Skeletal muscle tissue (tissue), 4 donors: Measurements from ENCODE around the gene GLT6D1. TPM values are rescaled to one million over a fixed set of nuclear protein-coding genes. Genes with fewer than 3 reads are reported as not detected.

Experiments used
- H3K27ac ChIP-seq: one replicate; pipeline ENCODE4 v1.7.0; 2013; ENCODE audit warnings: mild to moderate bottlenecking, low read depth, low read length, inconsistent platforms
- H3K27me3 ChIP-seq, 3 donors: one replicate each; pipeline ENCODE4 v1.7.0; 2013; ENCODE audit warnings: low read length in 3 of 3; ENCODE audit not compliant: control insufficient read depth in 3 of 3, insufficient read depth in 3 of 3
- H3K36me3 ChIP-seq, 3 donors: one replicate each; pipeline ENCODE4 v1.7.0; 2013; ENCODE audit warnings: low read length in 3 of 3; ENCODE audit not compliant: control insufficient read depth in 3 of 3, insufficient read depth in 3 of 3
- H3K4me1 ChIP-seq, 3 donors: one replicate each; pipeline ENCODE4 v1.7.0; 2013; ENCODE audit warnings: low read length in 3 of 3, mild to moderate bottlenecking in 3 of 3; ENCODE audit not compliant: control insufficient read depth in 3 of 3, insufficient read depth in 3 of 3
- H3K4me3 ChIP-seq, 3 donors: one replicate each; pipeline ENCODE4 v1.7.0; 2013; ENCODE audit warnings: low read length in 3 of 3
- H3K9ac ChIP-seq, 3 donors: one replicate each; pipeline ENCODE4 v1.7.0; 2013; ENCODE audit warnings: low read length in 3 of 3, mild to moderate bottlenecking in 3 of 3, moderate library complexity in 2 of 3, low read depth in 1 of 3
- H3K9me3 ChIP-seq, 3 donors: one replicate each; pipeline ENCODE4 v1.7.0; 2013; ENCODE audit warnings: low read length in 3 of 3; ENCODE audit not compliant: control insufficient read depth in 3 of 3
- total RNA-seq: library from RNA; depleted of rRNA; stranded (reverse); fragments of >200 nt; gene quantifications from one replicate; pipeline ENCODE4 v1.2.3, GENCODE V29; 2014
- donor health status: Osteomylitis.

Gene GLT6D1
- total RNA-seq, 1 donor from 2014 or later = not detected

DNA sequence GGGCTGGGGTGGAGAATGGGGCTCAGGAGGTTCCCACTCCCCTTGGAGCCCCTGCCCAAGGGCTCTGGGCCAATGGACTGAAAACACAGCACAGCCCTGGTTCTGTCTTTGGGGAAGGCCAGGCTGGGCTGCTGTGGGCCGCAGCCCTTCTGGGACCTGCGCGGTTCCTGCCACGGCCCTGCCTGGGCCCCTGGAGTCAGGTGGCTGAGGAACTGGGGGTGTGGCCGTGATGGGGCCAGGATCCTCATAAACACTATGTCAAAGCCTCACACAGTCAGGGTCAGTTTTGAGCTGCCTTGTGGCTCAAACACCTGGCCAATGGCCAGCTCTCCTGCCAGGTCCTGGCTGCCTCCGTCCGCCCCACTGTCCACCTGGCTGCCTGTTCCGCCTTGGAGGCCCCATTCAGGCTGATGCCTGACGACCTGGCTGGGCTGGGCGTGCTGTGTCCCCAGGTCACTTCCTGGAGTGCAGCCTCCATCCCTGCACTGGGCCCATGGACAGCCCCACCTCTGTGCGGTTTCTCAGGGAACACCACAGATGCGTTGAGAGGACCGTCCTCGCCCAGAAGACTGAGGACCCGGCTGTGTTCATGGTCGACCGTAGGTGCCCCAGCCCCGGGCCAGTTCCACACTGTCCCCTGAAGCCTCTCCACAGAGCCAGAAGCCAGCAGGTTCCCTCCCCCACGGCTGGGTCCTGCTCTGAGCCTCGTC, 50.3 kb downstream of the GLT6D1 start:
- no peak overlapping the region for H3K9ac ChIP-seq
- H3K36me3 ChIP-seq = no peaks in the 10 kb centered on the region
- H3K27me3 ChIP-seq = peaks cover 3 to 45% (median 31%) of the 10 kb centered on the region in 3 donors
- H3K9me3 ChIP-seq = no peaks in the 10 kb centered on the region
- no peak overlapping the region for H3K27ac ChIP-seq
- no peak overlapping the region for H3K4me3 ChIP-seq
- H3K4me1 ChIP-seq = no peaks in the 10 kb centered on the region

DNA sequence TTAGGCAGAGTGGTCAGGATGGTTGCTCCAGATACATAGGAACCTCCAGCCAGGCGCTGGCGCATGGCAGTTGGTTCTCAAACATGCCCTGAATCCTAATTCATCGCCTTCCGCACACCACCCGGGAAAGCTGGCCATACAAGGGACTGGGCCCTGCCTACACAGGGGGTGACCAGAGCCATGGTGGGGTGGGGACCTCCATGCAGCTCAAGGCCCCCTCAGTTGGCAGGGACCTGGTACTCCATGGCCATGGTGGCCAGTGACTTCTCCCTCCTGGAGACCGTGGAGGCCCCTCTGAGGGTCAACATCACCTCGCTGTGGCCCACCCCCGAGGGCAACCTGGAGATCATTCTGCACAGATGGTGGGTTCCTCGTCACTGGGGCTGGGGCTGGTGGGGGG, 51.0 kb downstream of the GLT6D1 start:
- Histone ChIP-seq H3K27me3 (peaks cover 3 to 49% (median 31%) of the 10 kb centered on the region in 3 donors), H3K9me3 (no peaks in the 10 kb centered on the region), H3K9ac (no peak overlapping the region), H3K27ac (no peak overlapping the region), H3K36me3 (no peaks in the 10 kb centered on the region), H3K4me1 (no peaks in the 10 kb centered on the region), H3K4me3 (no peak overlapping the region)

DNA sequence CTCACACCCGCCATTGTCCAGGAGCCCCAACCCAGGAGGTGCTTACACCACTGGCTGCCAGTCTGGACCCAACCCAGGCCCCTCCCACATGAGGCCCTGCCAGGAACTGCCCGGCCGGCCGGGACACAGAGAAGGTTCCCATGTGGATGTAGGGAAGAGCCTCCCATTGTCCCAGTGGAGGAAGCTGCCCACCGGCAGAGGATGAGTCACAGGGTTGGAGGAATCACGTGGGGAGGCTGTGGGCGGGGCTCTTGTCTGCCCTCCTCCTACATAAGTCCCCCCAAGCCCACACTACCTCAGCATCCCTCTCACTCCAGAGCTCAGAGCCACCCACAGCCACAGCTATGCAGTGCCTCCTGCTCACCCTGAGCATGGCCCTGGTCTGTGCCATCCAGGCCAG, 51.7 kb downstream of the GLT6D1 start:
- Histone ChIP-seq H3K27me3 (peaks cover 3 to 49% (median 35%) of the 10 kb centered on the region in 3 donors), H3K4me1 (no peaks in the 10 kb centered on the region), H3K9me3 (no peaks in the 10 kb centered on the region), H3K36me3 (no peaks in the 10 kb centered on the region), H3K27ac (no peak overlapping the region), H3K4me3 (no peak overlapping the region), H3K9ac (no peak overlapping the region)

DNA sequence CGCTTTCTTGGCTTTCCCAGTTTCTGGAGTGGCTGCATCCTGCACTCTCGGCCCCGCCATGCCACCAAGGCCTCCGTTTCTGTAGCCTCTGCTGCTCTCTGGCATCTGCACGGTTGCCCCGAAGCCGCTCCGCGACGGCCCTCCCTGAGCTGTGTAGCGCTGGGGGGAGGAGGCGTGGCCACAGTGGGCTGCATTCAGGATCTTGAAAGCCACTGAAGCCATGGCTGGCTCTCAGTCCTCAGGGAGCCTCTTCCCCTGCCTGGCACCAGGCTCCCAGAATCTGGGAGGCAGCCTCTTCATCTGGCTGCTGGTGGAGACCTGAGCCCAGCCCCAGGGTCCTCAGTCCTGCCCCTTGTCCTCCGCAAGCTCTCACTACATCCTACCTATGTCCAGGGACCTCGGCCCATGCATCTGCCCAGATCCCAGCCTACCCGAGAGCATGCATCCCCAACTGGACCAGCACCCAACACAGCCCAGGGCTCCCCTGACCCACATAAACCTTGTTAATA, 52.7 kb downstream of the GLT6D1 start:
- peaks cover 3 to 52% (median 39%) of the 10 kb centered on the region in 3 donors for H3K27me3 ChIP-seq
- H3K27ac ChIP-seq = no peak overlapping the region
- no peaks in the 10 kb centered on the region for H3K36me3 ChIP-seq
- H3K4me3 ChIP-seq = no peak overlapping the region
- H3K9ac ChIP-seq = no peak overlapping the region
- no peaks in the 10 kb centered on the region for H3K9me3 ChIP-seq
- H3K4me1 ChIP-seq = no peaks in the 10 kb centered on the region

DNA sequence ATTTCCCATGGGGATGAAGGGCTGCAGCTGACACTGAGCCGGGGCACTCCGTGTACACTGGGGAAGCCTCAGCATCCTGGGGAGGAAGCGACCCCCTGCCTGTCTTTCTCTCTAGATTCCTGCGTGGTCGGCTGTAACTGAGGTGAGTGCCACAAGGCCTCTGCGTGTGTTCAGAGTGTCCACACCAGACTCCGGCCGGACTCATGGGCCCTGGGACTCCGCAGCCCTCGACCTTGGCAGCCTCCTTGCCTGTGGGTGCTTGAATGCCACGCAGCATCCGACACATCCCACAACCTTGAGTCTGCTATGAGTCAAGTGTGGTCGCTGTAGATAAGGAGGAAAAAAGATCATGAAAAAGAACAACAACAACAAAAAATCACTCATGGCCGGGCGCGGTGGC, 54.4 kb downstream of the GLT6D1 start:
- H3K4me1 ChIP-seq = no peaks in the 10 kb centered on the region
- H3K36me3 ChIP-seq = no peaks in the 10 kb centered on the region
- H3K4me3 ChIP-seq = no peak overlapping the region
- H3K27me3 ChIP-seq = peaks cover 8 to 54% (median 41%) of the 10 kb centered on the region in 3 donors
- no peak overlapping the region for H3K27ac ChIP-seq
- no peak overlapping the region for H3K9ac ChIP-seq
- no peaks in the 10 kb centered on the region for H3K9me3 ChIP-seq

DNA sequence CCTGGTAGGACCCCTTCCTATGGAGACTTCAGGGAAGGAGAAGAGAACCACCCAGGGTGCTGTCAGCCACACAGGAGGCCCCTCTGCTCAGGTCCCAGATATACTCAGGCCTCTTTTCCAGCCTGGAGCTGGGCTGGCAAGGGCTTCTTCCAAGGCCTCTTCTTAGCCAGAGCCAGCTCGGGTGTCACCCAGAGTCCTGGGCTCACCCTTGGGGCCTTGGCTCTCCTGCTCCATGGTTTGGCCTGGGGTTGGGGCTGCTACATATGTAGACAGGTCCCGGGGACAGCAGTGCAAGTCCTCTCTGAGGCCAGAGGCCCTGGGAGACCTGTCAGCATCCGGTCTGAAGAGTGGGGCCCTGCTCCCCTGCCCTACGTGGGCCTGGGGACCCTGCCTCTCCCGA, 55.0 kb downstream of the GLT6D1 start:
- Histone ChIP-seq H3K27me3 (peaks cover 11 to 51% (median 38%) of the 10 kb centered on the region in 3 donors), H3K4me3 (no peak overlapping the region), H3K9me3 (no peaks in the 10 kb centered on the region), H3K36me3 (no peaks in the 10 kb centered on the region), H3K4me1 (no peaks in the 10 kb centered on the region), H3K27ac (no peak overlapping the region), H3K9ac (no peak overlapping the region)

DNA sequence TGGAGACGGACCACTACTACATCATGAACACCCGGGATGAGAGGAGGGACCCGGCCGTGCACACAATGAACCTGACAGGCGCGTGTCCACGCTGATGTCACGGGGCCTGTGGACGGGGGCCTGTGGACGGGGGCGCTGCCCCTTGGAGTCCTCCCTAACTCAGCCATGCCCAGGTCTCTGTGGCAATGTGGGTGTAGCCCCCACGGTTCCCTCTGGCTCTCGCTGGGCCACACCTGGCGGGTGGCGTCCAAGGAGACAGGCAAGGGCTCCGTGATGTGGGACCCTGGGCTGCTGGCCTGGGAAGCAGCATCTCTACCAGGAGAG, 55.7 kb downstream of the GLT6D1 start:
- Histone ChIP-seq H3K36me3 (no peaks in the 10 kb centered on the region), H3K9me3 (no peaks in the 10 kb centered on the region), H3K27me3 (peaks cover 11 to 45% (median 37%) of the 10 kb centered on the region in 3 donors), H3K9ac (no peak overlapping the region), H3K4me1 (no peaks in the 10 kb centered on the region), H3K27ac (no peak overlapping the region), H3K4me3 (no peak overlapping the region)

DNA sequence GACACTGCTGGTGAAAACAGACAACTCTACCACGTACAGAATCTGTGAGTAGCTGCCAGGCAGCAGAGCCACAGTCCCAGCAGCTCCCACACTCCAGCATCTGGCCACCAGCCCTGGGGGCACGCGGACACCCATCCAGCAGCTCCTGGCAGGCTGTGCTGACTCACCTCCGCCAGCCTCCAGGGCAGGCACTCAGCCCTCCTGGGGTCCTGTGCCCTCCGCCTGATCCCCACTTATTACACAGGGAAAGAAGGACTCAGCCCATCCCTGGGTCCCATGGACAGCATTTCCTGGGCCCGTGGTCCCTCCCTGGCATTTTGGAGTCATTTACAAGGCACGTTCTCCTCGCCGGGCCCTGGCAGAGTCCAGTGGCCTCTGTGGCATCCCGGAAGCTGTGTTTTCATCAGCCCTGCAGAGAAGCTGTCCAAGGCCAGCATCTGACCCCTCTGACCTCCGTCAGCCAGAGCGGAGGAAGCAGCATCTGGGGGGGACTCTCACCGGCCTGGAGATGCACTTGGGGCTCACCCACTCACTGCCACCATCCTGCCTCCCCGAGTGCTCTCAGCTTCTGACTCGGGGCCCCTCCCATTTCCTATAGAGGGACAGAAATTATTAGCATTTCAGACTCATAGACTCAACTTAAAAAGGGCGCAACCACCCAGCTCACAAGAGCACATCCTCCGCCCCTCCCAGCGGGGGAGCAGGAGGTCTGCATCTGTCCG, 56.2 kb downstream of the GLT6D1 start:
- no peaks in the 10 kb centered on the region for H3K36me3 ChIP-seq
- H3K4me3 ChIP-seq = no peak overlapping the region
- H3K4me1 ChIP-seq = no peaks in the 10 kb centered on the region
- H3K27ac ChIP-seq = no peak overlapping the region
- H3K27me3 ChIP-seq = peaks cover 11 to 45% (median 37%) of the 10 kb centered on the region in 3 donors
- no peaks in the 10 kb centered on the region for H3K9me3 ChIP-seq
- H3K9ac ChIP-seq = no peak overlapping the region

DNA sequence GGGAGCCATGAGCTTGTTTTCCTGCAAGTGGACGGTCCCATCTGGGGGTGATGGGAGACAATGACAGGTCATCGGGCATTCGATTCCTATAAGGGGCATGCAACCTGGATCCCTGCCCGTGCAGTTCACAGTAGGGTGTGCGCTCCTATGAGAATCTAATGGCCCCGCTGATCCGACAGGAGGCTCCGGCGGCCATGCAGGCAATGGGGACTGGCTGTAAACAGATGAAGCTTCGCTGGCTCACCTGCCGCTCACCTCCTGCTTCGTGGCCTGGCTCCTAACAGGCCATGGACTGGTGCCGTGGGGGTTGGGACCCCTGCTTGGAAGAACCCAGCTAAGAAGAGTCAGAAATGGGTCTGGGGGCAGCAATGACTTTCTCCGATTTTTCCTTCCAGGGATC, 56.8 kb downstream of the GLT6D1 start:
- Histone ChIP-seq H3K36me3 (no peaks in the 10 kb centered on the region), H3K27me3 (peaks cover 11 to 45% (median 37%) of the 10 kb centered on the region in 3 donors), H3K27ac (no peak overlapping the region), H3K4me3 (no peak overlapping the region), H3K4me1 (no peaks in the 10 kb centered on the region), H3K9ac (no peak overlapping the region), H3K9me3 (no peaks in the 10 kb centered on the region)
